GM11168 (cell line): ENCODE data around the gene MYO1B.

ENCODE experiments used
- in situ Hi-C: fragments of 300-500 bp; cut with MboI; formaldehyde crosslinking; loops from one replicate; pipeline ENCODE4 v1.12.0; 2022; ENCODE audit warnings: low sequenced_read_pairs; ENCODE audit not compliant: unreplicated experiment

The MYO1B gene

GRCh38 chr2:191292869-191293268, 47.7 kb downstream of the MYO1B start:
- in situ Hi-C loops: no loop called here

- in situ Hi-C loops: no loop called here
Measured at GRCh38 chr2:191295088-191295487, 49.9 kb downstream of the MYO1B start.

DNA sequence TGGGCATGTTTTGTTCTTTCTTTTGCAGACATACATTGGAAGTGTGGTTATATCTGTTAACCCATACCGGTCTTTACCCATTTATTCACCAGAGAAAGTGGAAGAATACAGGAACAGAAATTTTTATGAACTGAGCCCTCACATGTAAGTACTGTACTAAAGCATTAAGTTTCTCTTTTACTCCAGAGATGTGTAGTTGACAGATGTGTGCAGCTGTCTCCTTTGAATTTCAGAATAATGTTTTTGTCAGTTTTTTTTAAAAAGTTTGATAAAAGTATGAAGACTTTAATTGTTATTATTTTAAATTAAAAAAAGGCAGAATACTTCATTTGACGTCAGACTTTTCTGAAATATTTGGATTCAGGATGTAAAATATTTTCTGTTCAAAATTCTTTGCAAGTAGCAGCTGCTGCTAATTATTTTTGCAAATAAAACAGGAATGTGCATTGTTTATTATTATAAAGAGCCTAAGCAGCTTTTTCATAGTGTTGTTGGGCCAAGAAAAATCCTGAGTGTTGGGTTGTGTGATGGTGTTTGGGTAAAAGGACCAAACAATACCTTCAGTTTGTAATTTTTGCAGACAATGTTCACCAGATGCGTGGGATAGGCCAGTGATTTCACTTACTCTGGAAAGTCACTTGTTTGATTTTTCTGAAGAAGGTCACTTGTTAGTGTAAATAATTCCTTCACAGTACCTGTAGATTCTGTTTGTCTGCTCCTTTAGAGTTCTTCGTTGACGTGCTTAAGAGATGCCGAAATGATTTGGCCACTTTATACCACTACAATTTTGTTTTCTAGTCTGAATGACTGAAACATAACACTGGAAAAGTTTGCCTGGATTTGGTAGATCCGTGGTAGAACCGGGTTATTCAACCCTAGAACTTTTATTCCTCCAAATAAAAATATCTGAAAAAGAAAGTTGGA, 51.1 kb downstream of the MYO1B start:
- in situ Hi-C loops: no loop called here

DNA sequence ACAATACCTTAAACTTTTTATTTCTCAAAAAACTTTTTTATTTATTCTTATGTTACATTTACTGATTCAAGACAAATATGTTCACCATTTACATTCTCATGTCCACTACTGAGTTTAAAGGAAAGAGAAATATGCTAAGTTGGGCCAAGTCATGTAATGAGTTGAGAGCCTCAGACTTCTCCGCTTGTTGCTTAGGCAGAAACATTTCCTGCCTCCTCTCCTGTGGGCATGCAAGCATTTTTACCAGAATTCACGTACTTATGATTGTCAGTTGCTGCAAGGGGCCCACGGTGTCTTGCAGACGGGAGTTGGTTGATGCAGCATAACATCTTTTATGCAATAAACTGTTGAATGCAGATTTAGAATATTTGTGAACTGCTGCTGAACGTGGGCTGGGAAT, 51.8 kb downstream of the MYO1B start:
- in situ Hi-C loops: no loop called here

DNA sequence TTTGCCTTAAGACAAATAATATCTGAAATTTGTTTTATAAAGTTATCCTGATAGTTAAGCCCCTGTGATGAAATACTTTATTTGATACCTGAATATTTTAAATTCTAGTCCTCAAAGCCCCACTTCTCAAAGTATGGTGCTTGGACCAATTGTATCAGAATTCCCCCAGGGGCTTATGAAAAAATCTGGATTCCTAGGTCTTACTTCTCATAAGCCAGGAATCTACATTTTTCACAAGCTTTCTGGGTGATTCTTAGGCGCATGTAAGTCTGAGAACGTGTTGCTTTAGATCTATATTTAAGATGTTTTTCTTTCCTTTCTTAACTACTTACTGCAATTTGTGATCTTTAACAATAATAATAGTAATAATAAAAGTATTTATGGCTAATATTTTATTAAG, 53.1 kb downstream of the MYO1B start:
- in situ Hi-C loops: no loop called here

GRCh38 chr2:191299010-191299409, 53.8 kb downstream of the MYO1B start:
- in situ Hi-C loops: no loop called here

GRCh38 chr2:191299866-191300265, 54.7 kb downstream of the MYO1B start:
- in situ Hi-C loops: no loop called here

DNA sequence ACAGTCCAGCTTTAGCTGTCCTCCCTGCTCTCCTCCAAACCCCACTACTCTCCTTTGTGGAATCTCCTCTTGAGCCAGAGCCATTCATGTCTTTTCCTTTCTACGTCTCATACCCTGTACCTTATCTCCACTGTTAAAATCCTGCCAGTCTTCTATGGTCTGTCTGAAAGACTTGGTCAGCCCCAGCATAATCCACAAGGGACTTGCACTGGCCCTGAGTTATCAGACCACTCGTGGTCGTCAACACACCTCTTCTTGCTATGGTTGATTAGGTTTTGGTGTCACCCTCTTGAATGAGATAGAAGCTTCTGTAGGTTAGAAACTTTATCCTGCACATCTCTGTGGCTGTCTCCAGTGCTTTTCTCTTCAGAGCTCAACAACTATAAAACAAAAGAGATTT, 56.8 kb downstream of the MYO1B start:
- in situ Hi-C loops: no loop called here

- in situ Hi-C loops: no loop called here
Measured at GRCh38 chr2:191302459-191303139, 57.4 kb downstream of the MYO1B start.

- in situ Hi-C loops: no loop called here
Measured at GRCh38 chr2:191303140-191304005, 58.2 kb downstream of the MYO1B start.

GRCh38 chr2:191304939-191305875, 60.0 kb downstream of the MYO1B start:
- in situ Hi-C loops: no loop called here

DNA sequence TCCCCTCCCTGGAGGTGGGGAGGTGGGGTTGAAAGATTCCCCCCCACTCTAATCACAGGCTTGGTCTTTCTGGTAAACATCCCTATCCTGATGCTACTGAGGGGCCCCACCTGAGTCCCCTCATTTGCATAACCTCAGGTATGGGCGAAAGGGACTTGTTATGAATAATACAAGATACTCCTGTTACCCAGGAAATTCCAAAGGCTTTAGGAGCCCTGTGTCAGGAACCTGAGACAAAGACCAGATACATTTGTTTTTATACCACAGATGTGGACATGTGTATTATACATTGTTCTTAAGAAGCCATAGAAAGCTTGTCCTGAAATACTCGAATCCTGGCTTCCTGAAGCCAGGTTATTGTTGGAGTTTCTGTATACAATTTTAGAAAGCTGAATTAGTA, 62.8 kb downstream of the MYO1B start:
- in situ Hi-C loops: no loop called here

GRCh38 chr2:191311156-191311555, 66.0 kb downstream of the MYO1B start:
- in situ Hi-C loops: no loop called here

DNA sequence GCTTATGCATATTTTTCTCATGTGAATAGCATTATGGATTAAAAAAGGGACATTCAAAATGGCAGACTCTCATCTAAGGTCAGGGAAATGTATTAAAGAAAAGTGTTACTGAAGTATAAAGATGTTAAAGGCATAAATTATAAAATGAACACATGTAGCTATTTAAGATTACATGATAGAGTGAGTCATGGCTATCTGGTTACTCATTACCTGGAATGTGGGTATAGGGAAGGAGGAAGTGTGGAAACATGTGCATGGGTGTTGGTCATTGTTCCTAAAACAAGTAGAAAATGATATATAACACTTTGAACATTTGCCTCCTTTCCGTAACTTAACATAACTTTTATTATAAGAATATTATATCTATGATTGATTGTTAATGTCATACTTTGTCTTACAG, 66.4 kb downstream of the MYO1B start:
- in situ Hi-C loops: no loop called here

GRCh38 chr2:191312163-191312562, 67.0 kb downstream of the MYO1B start:
- in situ Hi-C loops: no loop called here

GRCh38 chr2:191312662-191313061, 67.5 kb downstream of the MYO1B start:
- in situ Hi-C loops: no loop called here

- in situ Hi-C loops: no loop called here
Measured at GRCh38 chr2:191314697-191315364, 69.6 kb downstream of the MYO1B start.

GRCh38 chr2:191315365-191315752, 70.2 kb downstream of the MYO1B start:
- in situ Hi-C loops: no loop called here
